HEK293T (cell line): ENCODE data around the gene MAG.

Experiments
- CTCF ChIA-PET: fragments of 350-600 bp; formaldehyde crosslinking; extraction: SDS; loops from one replicate; lab custom pipeline; 2021; ENCODE audit warnings: antibody characterized with exemption, inconsistent platforms; lab: Yijun Ruan, JAX
- POLR2A ChIA-PET: fragments of 350-600 bp; formaldehyde crosslinking; extraction: SDS; loops from one replicate; lab custom pipeline; 2020; ENCODE audit warnings: antibody characterized with exemption, inconsistent platforms; lab: Yijun Ruan, JAX
- DNase-seq: peaks from one replicate; pipeline ENCODE4 v3.0.0; 2012; ENCODE audit warnings: mixed read lengths; ENCODE audit errors: extremely low spot score
- ARNT ChIP-seq: fragments of 450-650 bp; IDR thresholded peaks from 2 replicates; pipeline ENCODE4 v1.6.1; 2017; ENCODE audit warnings: mild to moderate bottlenecking
- BHLHE40 ChIP-seq: fragments of 450-650 bp; IDR thresholded peaks from 2 replicates; pipeline ENCODE4 v1.6.1; 2016; ENCODE audit warnings: mild to moderate bottlenecking, moderate library complexity, borderline replicate concordance
- CTBP1 ChIP-seq: fragments of 450-650 bp; IDR thresholded peaks from 2 replicates; pipeline ENCODE4 v1.6.1; 2016; ENCODE audit warnings: borderline replicate concordance
- ELF4 ChIP-seq: fragments of 450-650 bp; IDR thresholded peaks from 2 replicates; pipeline ENCODE4 v1.6.1; 2017; ENCODE audit warnings: antibody characterized with exemption
- FOXA1 ChIP-seq: fragments of 450-650 bp; IDR thresholded peaks from 2 replicates; pipeline ENCODE4 v1.6.1; 2016; ENCODE audit warnings: mild to moderate bottlenecking
- FOXK2 ChIP-seq: fragments of 450-650 bp; IDR thresholded peaks from 2 replicates; pipeline ENCODE4 v1.6.1; 2016; ENCODE audit warnings: mild to moderate bottlenecking
- FOXM1 ChIP-seq: fragments of 450-650 bp; IDR thresholded peaks from 2 replicates; pipeline ENCODE4 v1.6.1; 2017; ENCODE audit warnings: mild to moderate bottlenecking, borderline replicate concordance
- HDGF ChIP-seq: fragments of 450-650 bp; IDR thresholded peaks from 2 replicates; pipeline ENCODE4 v1.6.1; 2017; ENCODE audit warnings: antibody characterized with exemption, borderline replicate concordance
- L3MBTL2 ChIP-seq: fragments of 450-650 bp; conservative IDR thresholded peaks from 2 replicates; pipeline ENCODE4 v1.6.1; 2016; ENCODE audit warnings: mild to moderate bottlenecking
- LEF1 ChIP-seq: fragments of 450-650 bp; IDR thresholded peaks from 2 replicates; pipeline ENCODE4 v1.6.1; 2017; ENCODE audit warnings: mild to moderate bottlenecking, borderline replicate concordance
- NFRKB ChIP-seq: fragments of 450-650 bp; IDR thresholded peaks from 2 replicates; pipeline ENCODE4 v1.6.1; 2016; ENCODE audit warnings: mild to moderate bottlenecking, moderate library complexity
- SP1 ChIP-seq: fragments of 450-650 bp; IDR thresholded peaks from 2 replicates; pipeline ENCODE4 v1.6.1; 2017
- SUZ12 ChIP-seq: fragments of 450-650 bp; IDR thresholded peaks from 2 replicates; pipeline ENCODE4 v1.6.1; 2016; ENCODE audit warnings: mild to moderate bottlenecking
- TARDBP ChIP-seq: fragments of 450-650 bp; IDR thresholded peaks from 2 replicates; pipeline ENCODE4 v1.6.1; 2016
- ZNF384 ChIP-seq: fragments of 450-650 bp; IDR thresholded peaks from 2 replicates; pipeline ENCODE4 v1.6.1; 2016
- TF ChIP-seq, protein P1 (sequence below): fragments of 450-650 bp; IDR thresholded peaks from 2 replicates; pipeline ENCODE4 v1.6.1; 2016

The MAG gene, protein sequence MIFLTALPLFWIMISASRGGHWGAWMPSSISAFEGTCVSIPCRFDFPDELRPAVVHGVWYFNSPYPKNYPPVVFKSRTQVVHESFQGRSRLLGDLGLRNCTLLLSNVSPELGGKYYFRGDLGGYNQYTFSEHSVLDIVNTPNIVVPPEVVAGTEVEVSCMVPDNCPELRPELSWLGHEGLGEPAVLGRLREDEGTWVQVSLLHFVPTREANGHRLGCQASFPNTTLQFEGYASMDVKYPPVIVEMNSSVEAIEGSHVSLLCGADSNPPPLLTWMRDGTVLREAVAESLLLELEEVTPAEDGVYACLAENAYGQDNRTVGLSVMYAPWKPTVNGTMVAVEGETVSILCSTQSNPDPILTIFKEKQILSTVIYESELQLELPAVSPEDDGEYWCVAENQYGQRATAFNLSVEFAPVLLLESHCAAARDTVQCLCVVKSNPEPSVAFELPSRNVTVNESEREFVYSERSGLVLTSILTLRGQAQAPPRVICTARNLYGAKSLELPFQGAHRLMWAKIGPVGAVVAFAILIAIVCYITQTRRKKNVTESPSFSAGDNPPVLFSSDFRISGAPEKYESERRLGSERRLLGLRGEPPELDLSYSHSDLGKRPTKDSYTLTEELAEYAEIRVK

DNA sequence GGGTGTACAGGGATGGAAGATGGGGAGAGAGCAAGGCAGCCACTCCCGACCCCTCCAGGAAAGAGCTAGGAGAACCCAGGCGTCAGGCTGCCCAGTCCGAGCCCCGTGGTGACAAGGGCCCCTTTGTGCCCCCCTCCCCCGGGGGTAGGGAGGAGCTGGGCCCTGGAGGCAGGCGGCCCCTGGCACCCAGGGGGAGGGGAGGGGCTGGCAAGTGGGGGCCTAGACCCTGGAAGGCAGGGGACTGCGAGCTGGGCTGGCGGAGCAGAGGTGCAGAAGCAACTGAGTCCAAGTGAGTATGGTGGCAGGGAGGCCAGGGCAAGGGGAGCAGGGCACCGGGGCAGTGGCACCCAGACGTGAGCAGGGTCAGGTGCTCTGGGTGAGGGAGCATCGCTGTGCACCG lies at the start of gene MAG:
MAG (plus strand) TSS at position 246 of the 400 bp plus-strand sequence. CDS start 3,248 bp downstream, outside the sequence.
- TF ChIP-seq L3MBTL2, result no peak
- TF ChIP-seq, protein P1, sequence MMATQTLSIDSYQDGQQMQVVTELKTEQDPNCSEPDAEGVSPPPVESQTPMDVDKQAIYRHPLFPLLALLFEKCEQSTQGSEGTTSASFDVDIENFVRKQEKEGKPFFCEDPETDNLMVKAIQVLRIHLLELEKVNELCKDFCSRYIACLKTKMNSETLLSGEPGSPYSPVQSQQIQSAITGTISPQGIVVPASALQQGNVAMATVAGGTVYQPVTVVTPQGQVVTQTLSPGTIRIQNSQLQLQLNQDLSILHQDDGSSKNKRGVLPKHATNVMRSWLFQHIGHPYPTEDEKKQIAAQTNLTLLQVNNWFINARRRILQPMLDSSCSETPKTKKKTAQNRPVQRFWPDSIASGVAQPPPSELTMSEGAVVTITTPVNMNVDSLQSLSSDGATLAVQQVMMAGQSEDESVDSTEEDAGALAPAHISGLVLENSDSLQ, result no peak
- no peak for TF ChIP-seq FOXK2
- TF ChIP-seq NFRKB, result no peak
- no peak for TF ChIP-seq ZNF384
- no peak for TF ChIP-seq SP1
- TF ChIP-seq ELF4, result no peak
- no peak for TF ChIP-seq TARDBP
- TF ChIP-seq BHLHE40, result no peak
- no peak for TF ChIP-seq FOXA1
- no peak for TF ChIP-seq CTBP1
- TF ChIP-seq LEF1, result no peak
- no peak for TF ChIP-seq FOXM1
- TF ChIP-seq ARNT, result no peak
- TF ChIP-seq SUZ12, result no peak
- no peak for TF ChIP-seq HDGF
- no peak for DNase-seq
- CTCF ChIA-PET, result no interaction called here
- POLR2A ChIA-PET, result no interaction called here

DNA sequence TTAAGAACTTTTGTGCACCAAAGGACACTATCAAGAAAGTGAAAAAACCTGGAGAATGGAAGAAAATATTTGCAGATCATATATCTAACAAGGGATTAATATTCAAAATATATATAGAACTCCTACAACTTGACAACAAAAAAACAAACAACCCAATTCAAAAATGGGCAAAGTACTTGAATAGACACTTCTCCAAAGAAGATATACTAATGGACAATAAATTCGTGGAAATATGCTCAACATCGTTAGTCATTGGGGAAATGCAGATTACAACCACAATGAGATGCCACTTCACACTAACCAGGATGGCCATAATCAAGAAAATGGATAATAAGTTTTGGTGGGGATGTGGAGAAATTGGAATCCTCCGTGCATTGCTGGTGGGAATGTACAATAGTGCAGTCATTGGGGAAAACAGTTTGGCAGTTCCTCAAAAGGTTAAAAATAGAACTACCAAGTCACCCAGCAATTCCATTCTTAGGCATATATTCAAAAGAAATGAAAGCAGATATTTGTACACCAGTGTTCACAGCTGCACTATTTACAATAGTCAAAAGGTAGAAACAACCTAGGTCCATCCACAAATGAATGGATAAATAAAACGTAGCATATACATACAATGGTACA lies 45.4 kb upstream of the MAG start:
- DNase-seq, result no peak
- POLR2A ChIA-PET, result no interaction called here
- CTCF ChIA-PET, result no interaction called here
- TF ChIP-seq, protein P1, result no peak
- no peak for TF ChIP-seq L3MBTL2
- no peak for TF ChIP-seq FOXK2
- no peak for TF ChIP-seq HDGF
- TF ChIP-seq LEF1, result no peak
- no peak for TF ChIP-seq ZNF384
- TF ChIP-seq FOXA1, result no peak
- TF ChIP-seq CTBP1, result no peak

DNA sequence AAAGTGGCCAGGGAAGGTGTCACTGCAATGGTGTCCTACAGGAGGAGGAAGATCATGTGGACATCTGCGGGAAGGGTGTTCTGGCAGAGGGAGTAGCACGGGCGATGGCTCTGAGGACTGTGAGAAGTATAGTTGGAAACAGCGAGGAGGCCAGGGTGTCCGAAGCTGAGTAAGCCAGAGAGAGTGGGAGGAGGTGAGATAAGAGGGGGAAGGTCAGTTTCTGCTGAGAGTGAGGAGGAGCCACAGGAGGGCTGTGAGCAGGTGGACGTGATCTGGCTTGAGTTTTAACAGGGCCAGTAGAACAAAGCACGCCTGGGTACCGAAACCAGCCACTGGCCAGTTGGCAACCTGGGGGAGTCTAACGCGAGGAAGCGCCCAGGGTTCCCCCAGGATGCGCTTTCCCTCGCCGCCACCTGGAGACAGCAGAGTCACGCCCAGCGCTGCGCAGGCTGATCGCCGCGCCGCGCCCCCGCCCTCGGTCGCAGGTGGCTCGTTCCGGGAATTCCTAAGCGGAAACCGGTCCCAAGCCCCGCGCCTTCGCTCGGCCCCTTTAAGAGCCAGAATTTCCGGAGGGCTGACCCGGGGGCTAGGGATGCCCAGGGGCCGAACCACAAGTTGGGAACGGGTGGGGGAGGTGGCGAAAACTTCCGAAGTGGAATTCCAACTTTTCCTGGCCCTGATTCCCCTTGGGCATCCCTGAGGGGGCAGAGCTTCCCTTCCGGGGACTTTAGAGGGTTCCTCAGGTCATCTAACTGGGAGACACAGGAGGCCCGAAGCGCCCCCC lies 44.2 kb upstream of the MAG start:
- TF ChIP-seq TARDBP (no peak), LEF1 (no peak), FOXM1 (peak; percentile 80; the same call in 1 of the 2 replicates), L3MBTL2 (no peak), BHLHE40 (no peak), SP1 (no peak), ZNF384 (no peak)
- ChIA-PET CTCF (no interaction called here), POLR2A (interaction anchor here (0.7 kb wide), 1 partner anchor 126 kb away, joined by 3 read pairs; no protein-coding TSS in a partner anchor)
- DNase-seq, result peak; percentile 78

DNA sequence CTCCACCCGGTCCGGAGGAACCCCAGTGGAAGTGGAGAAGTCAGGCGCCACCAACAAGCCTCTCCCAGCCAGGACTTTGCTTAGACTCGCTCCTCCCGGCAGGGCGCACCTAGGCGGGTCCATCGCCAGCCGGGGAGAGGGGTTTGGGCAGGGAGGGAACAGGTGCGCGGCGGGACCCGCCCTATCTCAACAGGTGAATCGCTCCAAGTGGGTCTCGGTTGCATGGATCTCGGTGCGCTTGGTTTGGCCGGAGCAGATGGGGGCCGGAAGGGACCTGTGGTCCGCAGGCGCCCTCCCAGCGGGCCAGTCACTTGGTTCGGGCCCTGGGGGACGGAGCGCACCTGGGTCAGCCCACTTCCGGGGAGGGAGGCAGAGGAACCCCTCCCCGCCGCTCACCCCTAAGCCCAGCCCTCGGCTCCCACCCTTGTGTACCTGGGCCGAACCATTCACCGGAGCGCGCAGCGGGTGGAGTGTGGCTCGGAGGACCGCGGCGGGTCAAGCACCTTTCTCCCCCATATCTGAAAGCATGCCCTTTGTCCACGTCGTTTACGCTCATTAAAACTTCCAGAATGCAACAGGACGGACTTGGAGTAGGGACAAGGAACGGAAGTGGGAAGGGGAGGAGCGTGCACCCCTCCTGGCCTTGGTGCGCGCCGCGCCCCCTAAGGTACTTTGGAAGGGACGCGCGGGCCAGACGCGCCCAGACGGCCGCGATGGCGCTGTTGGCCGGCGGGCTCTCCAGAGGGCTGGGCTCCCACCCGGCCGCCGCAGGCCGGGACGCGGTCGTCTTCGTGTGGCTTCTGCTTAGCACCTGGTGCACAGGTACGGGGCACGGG lies 43.4 kb upstream of the MAG start, which contains the start of gene LSR:
LSR (plus strand) TSS at position 693 of the 836 bp plus-strand sequence; CDS start at position 714, 21 bp downstream.
- DNase-seq, result peak; percentile 84
- POLR2A ChIA-PET, result interaction anchor here (0.7 kb wide), 1 partner anchor 127 kb away, joined by 3 read pairs; no protein-coding TSS in a partner anchor
- CTCF ChIA-PET, result no interaction called here
- TF ChIP-seq HDGF, result no peak
- peak; percentile 92 for TF ChIP-seq FOXK2
- TF ChIP-seq NFRKB, result peak; percentile 45; the same call in 1 of the 2 replicates
- no peak for TF ChIP-seq L3MBTL2
- TF ChIP-seq TARDBP, result no peak
- no peak for TF ChIP-seq SUZ12
- peak; percentile 65 for TF ChIP-seq SP1
- TF ChIP-seq, protein P1, result no peak
- TF ChIP-seq ARNT, result no peak
- TF ChIP-seq ELF4, result peak; percentile 75
- TF ChIP-seq ZNF384, result no peak
- TF ChIP-seq FOXA1, result no peak
- peak; percentile 83 for TF ChIP-seq CTBP1
- peak; percentile 78 for TF ChIP-seq BHLHE40
- TF ChIP-seq FOXM1, result peak; percentile 96
